Measurements from ENCODE around the gene SZT2. TPM values are rescaled to one million over a fixed set of nuclear protein-coding genes. Genes with fewer than 3 reads are reported as not detected.

The SZT2 gene
- total and polyA plus RNA-seq, 7 donors, result 5.9 to 24.7 (median 17.9) TPM

DNA sequence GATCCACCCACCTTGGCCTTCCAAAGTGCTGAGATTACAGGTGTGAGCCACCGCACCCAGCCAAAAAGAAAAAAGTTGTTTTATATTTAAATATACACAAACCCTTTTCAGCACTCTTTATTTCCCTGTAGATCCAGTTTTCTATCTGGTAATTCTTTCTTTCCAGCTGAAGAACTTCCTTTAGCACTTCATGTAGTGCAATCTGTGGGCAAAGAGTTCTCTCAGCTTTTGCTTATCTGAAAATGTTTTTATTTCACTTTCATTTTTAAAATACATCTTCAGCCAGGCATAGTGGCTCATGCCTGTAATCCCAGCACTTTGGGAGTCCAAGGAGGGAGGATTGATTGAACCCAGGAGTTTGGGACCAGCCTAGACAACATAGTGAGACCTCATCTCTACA, 92.5 kb downstream of the SZT2 start:
- intact Hi-C loops (cut with DNase I), result no loop called here
- Histone ChIP-seq H3K4me3 (no peak overlapping the region), H3K36me3 (ENCODE audit: insufficient read depth in 1 of 2, low read depth in 1 of 2) (no peaks in the 10 kb centered on the region), H3K4me1 (no peaks in the 10 kb centered on the region), H3K9me3 (no peaks in the 10 kb centered on the region), H3K27me3 (ENCODE audit: insufficient read depth in 3 of 3, low read length in 2 of 3) (no peaks in the 10 kb centered on the region), H3K27ac (no peak overlapping the region)
- TF ChIP-seq, protein P1, sequence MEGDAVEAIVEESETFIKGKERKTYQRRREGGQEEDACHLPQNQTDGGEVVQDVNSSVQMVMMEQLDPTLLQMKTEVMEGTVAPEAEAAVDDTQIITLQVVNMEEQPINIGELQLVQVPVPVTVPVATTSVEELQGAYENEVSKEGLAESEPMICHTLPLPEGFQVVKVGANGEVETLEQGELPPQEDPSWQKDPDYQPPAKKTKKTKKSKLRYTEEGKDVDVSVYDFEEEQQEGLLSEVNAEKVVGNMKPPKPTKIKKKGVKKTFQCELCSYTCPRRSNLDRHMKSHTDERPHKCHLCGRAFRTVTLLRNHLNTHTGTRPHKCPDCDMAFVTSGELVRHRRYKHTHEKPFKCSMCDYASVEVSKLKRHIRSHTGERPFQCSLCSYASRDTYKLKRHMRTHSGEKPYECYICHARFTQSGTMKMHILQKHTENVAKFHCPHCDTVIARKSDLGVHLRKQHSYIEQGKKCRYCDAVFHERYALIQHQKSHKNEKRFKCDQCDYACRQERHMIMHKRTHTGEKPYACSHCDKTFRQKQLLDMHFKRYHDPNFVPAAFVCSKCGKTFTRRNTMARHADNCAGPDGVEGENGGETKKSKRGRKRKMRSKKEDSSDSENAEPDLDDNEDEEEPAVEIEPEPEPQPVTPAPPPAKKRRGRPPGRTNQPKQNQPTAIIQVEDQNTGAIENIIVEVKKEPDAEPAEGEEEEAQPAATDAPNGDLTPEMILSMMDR (IDR thresholded peaks at IDR 0.05), result no peak
- DNase-seq (no peak), ATAC-seq (no peak)
- 91 to 95% (median 95%) methylated on average over 1 of the region's 1 CpG for WGBS, 3 donors

DNA sequence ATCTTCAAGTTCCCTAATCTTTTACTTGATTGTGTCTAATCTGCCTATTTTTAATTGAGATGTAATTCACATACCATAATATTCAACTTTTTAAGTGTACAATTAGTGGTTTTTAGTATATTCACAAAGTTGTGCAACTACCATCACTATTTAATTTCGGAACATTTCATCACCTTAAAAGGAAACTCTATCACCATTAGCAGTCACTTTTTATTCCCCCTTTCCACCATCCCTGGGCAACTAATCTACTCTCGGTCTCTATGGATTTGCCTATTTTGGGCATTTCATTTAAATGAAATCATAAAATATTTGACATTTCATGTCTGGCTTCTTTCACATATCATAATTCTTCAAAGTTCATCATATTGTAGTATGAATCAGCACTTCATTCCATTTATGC, 94.7 kb downstream of the SZT2 start:
- Histone ChIP-seq H3K36me3 (ENCODE audit: insufficient read depth in 1 of 2, low read depth in 1 of 2) (no peaks in the 10 kb centered on the region), H3K4me3 (no peak overlapping the region), H3K27ac (no peak overlapping the region), H3K9me3 (peaks cover 7% of the 10 kb centered on the region), H3K27me3 (ENCODE audit: insufficient read depth in 3 of 3, low read length in 2 of 3) (no peaks in the 10 kb centered on the region), H3K4me1 (no peaks in the 10 kb centered on the region)
- DNase-seq (no peak), ATAC-seq (no peak)
- 88 to 92% (median 89%) methylated on average over 2 of the region's 2 CpGs for WGBS, 3 donors
- TF ChIP-seq, protein P1 (IDR thresholded peaks at IDR 0.05), result no peak
- intact Hi-C loops (cut with DNase I), result no loop called here

DNA sequence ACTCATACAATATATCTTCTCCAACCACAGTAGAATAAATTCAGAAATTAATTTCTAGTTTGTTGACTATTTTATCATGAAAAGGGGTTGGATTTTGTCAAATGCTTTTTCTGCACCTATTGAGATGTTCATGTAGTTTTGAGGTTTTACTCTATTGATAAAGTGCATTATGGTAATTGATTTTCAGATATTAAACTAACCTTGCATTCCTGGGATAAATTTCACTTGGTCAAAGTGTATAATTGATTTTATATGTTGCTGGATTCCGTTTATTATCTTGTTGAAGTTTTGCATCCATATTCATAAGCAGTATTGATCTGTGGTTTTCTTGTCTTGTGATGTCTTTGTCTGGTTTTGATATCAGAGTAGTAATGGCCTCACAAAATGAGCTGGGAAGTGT, 98.5 kb downstream of the SZT2 start:
- Histone ChIP-seq H3K27ac (no peak overlapping the region), H3K27me3 (ENCODE audit: insufficient read depth in 3 of 3, low read length in 2 of 3) (no peaks in the 10 kb centered on the region), H3K4me3 (no peak overlapping the region), H3K36me3 (ENCODE audit: insufficient read depth in 1 of 2, low read depth in 1 of 2) (no peaks in the 10 kb centered on the region), H3K4me1 (no peaks in the 10 kb centered on the region), H3K9me3 (peaks cover 7% of the 10 kb centered on the region)
- TF ChIP-seq, protein P1 (IDR thresholded peaks at IDR 0.05), result no peak
- intact Hi-C loops (cut with DNase I), result no loop called here
- WGBS, 3 donors, result 68 to 79% (median 74%) methylated on average over 1 of the region's 1 CpG
- no peak for ATAC-seq
- DNase-seq, result no peak

DNA sequence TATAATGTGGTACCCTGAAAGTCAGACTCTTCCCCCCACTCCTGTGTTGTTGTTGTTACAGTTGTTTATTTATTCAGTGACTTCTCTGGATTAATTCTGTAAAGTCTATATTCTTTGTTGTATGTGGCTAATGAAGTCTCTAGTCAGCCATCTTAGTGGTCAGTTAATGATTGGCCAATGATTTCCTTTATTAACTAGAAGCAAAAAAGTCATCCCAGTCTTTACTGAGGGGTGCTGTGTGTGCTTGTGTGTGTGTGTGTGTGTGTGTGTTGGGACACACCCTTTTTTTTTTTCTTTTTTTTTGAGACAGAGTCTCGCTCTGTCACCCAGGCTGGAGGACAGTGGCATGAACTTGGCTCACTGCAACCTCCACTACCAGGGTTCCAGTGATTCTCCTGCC, 101.4 kb downstream of the SZT2 start:
- DNase-seq (no peak), ATAC-seq (no peak)
- Histone ChIP-seq H3K4me3 (no peak overlapping the region), H3K27ac (no peak overlapping the region), H3K27me3 (ENCODE audit: insufficient read depth in 3 of 3, low read length in 2 of 3) (no peaks in the 10 kb centered on the region), H3K9me3 (peaks cover 7% of the 10 kb centered on the region), H3K4me1 (no peaks in the 10 kb centered on the region), H3K36me3 (ENCODE audit: insufficient read depth in 1 of 2, low read depth in 1 of 2) (no peaks in the 10 kb centered on the region)
- intact Hi-C loops (cut with DNase I), result no loop called here
- TF ChIP-seq, protein P1 (IDR thresholded peaks at IDR 0.05), result no peak
- 85 to 90% (median 86%) methylated on average over 1 of the region's 1 CpG for WGBS, 3 donors

DNA sequence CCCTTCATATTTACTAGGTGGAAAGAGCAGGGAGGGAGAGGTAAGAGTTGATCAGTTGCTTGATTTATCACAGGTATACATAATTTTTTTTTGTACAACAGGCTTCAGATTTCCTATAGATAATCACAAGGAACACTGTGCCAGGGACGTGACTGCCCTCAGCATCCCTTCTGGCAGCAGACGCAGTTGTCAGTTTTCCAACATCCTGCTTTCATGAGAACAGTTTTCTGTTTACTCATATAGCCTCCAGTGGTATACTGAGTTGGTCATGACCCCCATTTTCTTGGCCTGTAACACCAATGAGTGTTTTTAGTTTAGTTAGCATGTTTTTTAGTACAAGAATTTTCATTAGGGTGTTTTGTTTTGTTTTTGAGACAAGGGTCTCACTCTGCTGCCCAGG, 103.1 kb downstream of the SZT2 start:
- no peak overlapping the region for H3K27ac ChIP-seq
- TF ChIP-seq, protein P1 (IDR thresholded peaks at IDR 0.05), result no peak
- no peaks in the 10 kb centered on the region for H3K27me3 ChIP-seq (ENCODE audit: insufficient read depth in 3 of 3, low read length in 2 of 3)
- WGBS, 3 donors, result 52 to 56% (median 52%) methylated on average over 2 of the region's 2 CpGs
- no peak for ATAC-seq
- no peaks in the 10 kb centered on the region for H3K4me1 ChIP-seq
- H3K36me3 ChIP-seq (ENCODE audit: insufficient read depth in 1 of 2, low read depth in 1 of 2), result no peaks in the 10 kb centered on the region
- H3K4me3 ChIP-seq, result no peak overlapping the region
- H3K9me3 ChIP-seq, result peaks cover 6% of the 10 kb centered on the region
- intact Hi-C loops (cut with DNase I), result no loop called here
- no peak for DNase-seq
